ENCODE measurements around the gene STUM.

The STUM gene

DNA sequence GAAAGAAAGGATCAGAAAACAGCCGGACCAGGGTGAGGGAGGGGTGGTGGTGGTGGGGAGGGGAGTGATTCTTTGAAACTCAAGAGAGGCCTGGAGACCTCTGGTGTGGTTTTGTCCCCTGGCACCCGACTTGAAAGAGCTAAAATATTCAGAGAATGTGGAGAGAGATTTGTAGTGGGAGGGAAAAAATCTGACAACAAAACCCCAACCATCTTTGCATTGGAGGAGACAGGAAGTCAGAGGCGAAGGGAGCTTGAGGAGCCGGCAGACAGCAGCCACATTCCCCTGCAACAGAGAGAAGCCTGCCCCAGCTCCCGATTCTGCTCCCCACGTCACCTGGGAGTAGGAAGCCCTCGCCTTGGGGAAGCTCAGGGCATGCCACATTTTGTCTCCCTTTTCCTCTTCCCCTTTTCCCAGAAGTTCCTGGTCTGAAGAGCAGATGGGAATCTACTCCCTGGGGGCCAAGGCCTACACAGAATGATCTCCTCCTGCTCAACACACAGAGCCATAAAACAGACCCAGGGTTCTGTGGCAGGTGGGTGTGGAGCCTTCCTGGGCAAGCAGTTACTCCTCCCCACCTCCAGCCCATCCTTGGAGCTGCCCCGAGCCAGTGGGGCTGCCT lies 105.6 kb downstream of the STUM start:
- no peak for TF ChIP-seq CTCF (IDR thresholded peaks at IDR 0.05; ENCODE audit: insufficient read depth, missing control alignments)
- DNase-seq (ENCODE audit: insufficient read length, low spot score) (no peak), FAIRE-seq (no peak)

DNA sequence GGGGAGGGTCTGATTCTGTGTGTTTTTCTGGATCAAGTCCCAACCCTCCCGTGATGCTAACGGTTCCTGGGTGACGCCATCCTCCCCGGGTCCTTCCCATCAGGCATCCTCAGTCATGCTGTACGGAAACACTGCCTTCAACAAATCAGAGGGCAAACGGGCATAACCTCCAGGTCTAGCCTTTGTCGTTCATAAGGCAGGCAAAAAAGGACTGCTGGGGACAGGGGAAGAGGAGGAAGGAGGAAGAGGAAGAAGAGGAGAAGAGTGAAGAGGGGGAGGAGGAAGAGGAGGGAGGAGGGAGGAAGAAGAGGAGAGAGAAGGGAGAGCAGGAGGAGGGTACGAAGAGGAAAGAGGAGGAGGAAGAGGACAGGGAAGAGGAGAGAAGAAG lies 106.1 kb downstream of the STUM start:
- FAIRE-seq: no peak
- TF ChIP-seq CTCF (IDR thresholded peaks at IDR 0.05; ENCODE audit: insufficient read depth, missing control alignments): no peak
- no peak for DNase-seq (ENCODE audit: insufficient read length, low spot score)

DNA sequence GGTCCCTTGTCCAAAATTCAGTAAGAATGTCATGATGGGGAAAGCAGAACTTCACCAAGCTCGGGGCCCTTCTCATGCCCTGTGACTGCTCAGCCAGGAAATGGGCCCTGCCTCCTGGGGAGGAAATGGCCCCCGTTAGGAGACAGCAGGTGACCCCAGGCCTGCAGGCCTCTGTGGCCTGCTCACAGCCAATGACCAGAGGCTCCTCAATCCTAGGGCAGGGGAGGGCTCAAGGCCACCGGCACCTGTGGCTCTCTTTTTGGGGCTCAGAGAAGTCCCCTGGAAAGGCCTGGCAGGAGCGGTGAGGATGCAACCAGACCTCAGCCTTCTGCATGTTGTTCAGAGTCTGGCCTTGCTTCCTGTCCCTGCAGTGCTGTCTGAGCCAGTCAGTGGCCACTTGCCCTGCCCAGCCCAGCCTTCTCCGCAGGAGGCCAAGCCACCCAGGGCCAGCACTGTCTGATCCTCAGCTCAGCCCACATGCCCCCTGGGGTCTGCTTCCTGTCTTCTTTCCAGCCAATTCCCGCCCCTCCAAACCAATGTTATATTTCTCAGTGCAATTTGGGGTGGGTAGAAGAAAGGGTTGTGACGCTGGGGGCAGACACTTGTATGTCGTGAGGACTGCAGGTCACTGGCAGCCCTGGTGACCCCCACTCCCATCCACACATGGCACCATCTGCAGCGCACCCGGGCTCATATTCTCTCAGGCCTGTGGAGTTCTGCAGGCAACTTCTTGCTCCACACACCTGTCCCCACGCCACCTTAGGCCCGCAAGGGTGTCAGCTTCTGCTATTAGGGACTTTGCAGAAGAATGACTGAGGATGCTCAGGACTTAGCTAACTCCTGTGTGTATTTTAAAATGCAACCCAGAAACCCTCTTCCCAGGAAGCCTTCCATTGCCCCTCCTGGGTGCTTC lies 106.9 kb downstream of the STUM start:
- DNase-seq (ENCODE audit: insufficient read length, low spot score) (no peak), FAIRE-seq (no peak)
- no peak for TF ChIP-seq CTCF (IDR thresholded peaks at IDR 0.05; ENCODE audit: insufficient read depth, missing control alignments)

GRCh38 chr1:226656201-226656600 lies 107.6 kb downstream of the STUM start:
- DNase-seq (ENCODE audit: insufficient read length, low spot score) (no peak), FAIRE-seq (no peak)
- no peak for TF ChIP-seq CTCF (IDR thresholded peaks at IDR 0.05; ENCODE audit: insufficient read depth, missing control alignments)

DNA sequence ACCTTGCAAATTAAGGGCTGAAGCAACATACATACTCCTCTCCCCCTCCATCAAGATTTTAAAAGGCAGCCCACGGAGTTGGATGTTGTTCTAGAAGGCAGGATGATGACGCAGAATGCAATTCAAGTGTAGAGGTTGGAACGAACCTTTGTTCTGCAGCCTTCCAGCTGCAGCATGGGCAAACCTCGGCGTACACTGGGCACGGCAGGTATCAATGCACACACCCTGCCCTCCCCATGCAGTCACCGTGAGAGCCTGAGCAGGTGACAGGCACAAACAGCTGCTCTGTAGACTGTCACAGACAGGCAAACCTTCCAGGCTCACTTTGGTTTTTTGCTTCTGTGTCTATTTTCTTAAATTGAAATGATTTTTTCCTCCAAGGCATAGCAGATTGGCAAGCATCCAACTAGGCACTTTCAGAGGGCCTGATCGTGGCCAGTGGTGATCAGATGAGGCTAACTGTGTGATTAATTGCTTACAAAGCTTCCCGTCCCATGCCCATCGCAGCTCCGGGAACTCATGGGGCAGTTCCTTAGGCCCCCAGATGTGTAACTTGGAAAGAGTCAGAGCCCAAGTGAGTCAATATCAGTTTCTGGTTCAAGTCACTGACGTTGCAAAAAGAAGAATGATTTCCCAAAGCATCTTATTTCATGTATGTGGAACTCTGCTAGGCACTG lies 108.2 kb downstream of the STUM start:
- DNase-seq (ENCODE audit: insufficient read length, low spot score): no peak
- no peak for FAIRE-seq
- no peak for TF ChIP-seq CTCF (IDR thresholded peaks at IDR 0.05; ENCODE audit: insufficient read depth, missing control alignments)

GRCh38 chr1:226657895-226658545 lies 109.5 kb downstream of the STUM start:
- TF ChIP-seq CTCF (IDR thresholded peaks at IDR 0.05; ENCODE audit: insufficient read depth, missing control alignments): no peak
- DNase-seq (ENCODE audit: insufficient read length, low spot score) (no peak), FAIRE-seq (no peak)
